IMR-90 (cell line): ENCODE results near the gene SLITRK5. TPM values are rescaled to one million over a fixed set of nuclear protein-coding genes. Genes with fewer than 3 reads are reported as not detected.

Source experiments
- ATAC-seq: fragments of 200-7000 bp; cut with Tn5 transposase; 2 replicates; pipeline ENCODE4 v1.9.1; 2020; ENCODE audit warnings: low read depth, mild to moderate bottlenecking, moderate library complexity
- BruUV-seq: library from RNA; stranded (reverse); fragments of 400-500 nt; replicated peaks from 2 replicates; lab custom pipeline; 2021; lab: Mats Ljungman, UMichigan
- CTCF ChIA-PET: fragments of 300-600 bp; formaldehyde crosslinking; extraction: SDS; loops from one replicate; lab custom pipeline; 2021; ENCODE audit warnings: antibody characterized with exemption; lab: Yijun Ruan, JAX
- POLR2A ChIA-PET: fragments of 300-600 bp; sonication (Branson Sonifier 250); formaldehyde crosslinking; loops from one replicate; lab custom pipeline; 2022; ENCODE audit warnings: antibody characterized with exemption; ENCODE audit not compliant: unreplicated experiment; lab: Charles Lee
- DNase-seq: peaks from one replicate; pipeline ENCODE4 v3.0.0; 2013
- H2AFZ ChIP-seq: replicated peaks from 2 replicates; pipeline ENCODE3; 2013; ENCODE audit warnings: low read length, mild to moderate bottlenecking; ENCODE audit not compliant: poor library complexity
- H2AK5ac ChIP-seq: 2 replicates; pipeline ENCODE4 v1.6.1; 2013; ENCODE audit warnings: low read depth, low read length, inconsistent platforms
- H2AK9ac ChIP-seq: replicated peaks from 2 replicates; pipeline ENCODE3; 2013; ENCODE audit warnings: mild to moderate bottlenecking, low read depth, low read length, moderate library complexity; ENCODE audit not compliant: poor library complexity
- H2BK120ac ChIP-seq: 2 replicates; pipeline ENCODE4 v1.6.1; 2013; ENCODE audit warnings: low read depth, low read length, inconsistent platforms
- H2BK15ac ChIP-seq: 3 replicates; pipeline ENCODE4 v1.6.1; 2013; ENCODE audit warnings: low read depth, low read length, inconsistent platforms
- H2BK20ac ChIP-seq: 2 replicates; pipeline ENCODE4 v1.6.1; 2013; ENCODE audit warnings: low read depth, mild to moderate bottlenecking, inconsistent platforms, low read length, moderate library complexity
- H2BK5ac ChIP-seq: 2 replicates; pipeline ENCODE4 v1.6.1; 2013; ENCODE audit warnings: mild to moderate bottlenecking, low read depth, low read length, inconsistent platforms; ENCODE audit not compliant: poor library complexity, severe bottlenecking
- H3K14ac ChIP-seq: replicated peaks from 2 replicates; pipeline ENCODE4 v1.6.1; 2013; ENCODE audit warnings: low read depth, low read length, inconsistent platforms
- H3K18ac ChIP-seq: 2 replicates; pipeline ENCODE4 v1.6.1; 2013; ENCODE audit warnings: low read depth, low read length, control low read depth
- H3K23ac ChIP-seq: 2 replicates; pipeline ENCODE4 v1.6.1; 2013; ENCODE audit warnings: low read depth, low read length, inconsistent platforms
- H3K27ac ChIP-seq: 2 replicates; pipeline ENCODE4 v1.5.1; 2013; ENCODE audit warnings: mild to moderate bottlenecking, control low read depth, low read length; ENCODE audit not compliant: insufficient read depth
- H3K27me3 ChIP-seq: 2 replicates; pipeline ENCODE4 v1.6.1; 2013; ENCODE audit warnings: low read length; ENCODE audit not compliant: control insufficient read depth, insufficient read depth
- H3K36me3 ChIP-seq: 2 replicates; pipeline ENCODE4 v1.6.1; 2013; ENCODE audit warnings: low read length, mixed read lengths; ENCODE audit not compliant: control insufficient read depth, insufficient read depth
- H3K4ac ChIP-seq: 2 replicates; pipeline ENCODE4 v1.6.1; 2013; ENCODE audit warnings: low read depth, low read length, inconsistent platforms
- H3K4me1 ChIP-seq: 2 replicates; pipeline ENCODE4 v1.6.1; 2013; ENCODE audit warnings: low read length, mixed read lengths; ENCODE audit not compliant: control insufficient read depth, insufficient read depth
- H3K4me2 ChIP-seq: 2 replicates; pipeline ENCODE4 v1.6.1; 2013; ENCODE audit warnings: low read depth, mild to moderate bottlenecking, control low read depth, low read length, moderate library complexity
- H3K4me3 ChIP-seq: 2 replicates; pipeline ENCODE4 v1.5.1; 2013; ENCODE audit warnings: low read depth, mild to moderate bottlenecking, control low read depth, low read length, moderate library complexity; ENCODE audit not compliant: insufficient read depth
- H3K56ac ChIP-seq: 2 replicates; pipeline ENCODE4 v1.6.1; 2013; ENCODE audit warnings: low read length, inconsistent platforms; ENCODE audit not compliant: insufficient read depth; ENCODE audit errors: extremely low read depth
- H3K79me1 ChIP-seq, 2 experiments: 2 replicates each; pipeline ENCODE4 v1.6.1; 2013; ENCODE audit warnings: low read length in 2 of 2, inconsistent platforms in 1 of 2, low read depth in 1 of 2
- H3K9ac ChIP-seq: 2 replicates; pipeline ENCODE4 v1.6.1; 2013; ENCODE audit warnings: low read depth, low read length, control low read depth
- H3K9me1 ChIP-seq: 2 replicates; pipeline ENCODE4 v1.6.1; 2013; ENCODE audit warnings: low read length, inconsistent platforms; ENCODE audit not compliant: insufficient read depth
- H3K9me3 ChIP-seq: 2 replicates; pipeline ENCODE4 v1.6.1; 2013; ENCODE audit warnings: low read length; ENCODE audit not compliant: control insufficient read depth, insufficient read depth
- H4K20me1 ChIP-seq: 2 replicates; pipeline ENCODE4 v1.6.1; 2013; ENCODE audit warnings: low read length, inconsistent platforms; ENCODE audit not compliant: insufficient read depth
- H4K5ac ChIP-seq: 2 replicates; pipeline ENCODE4 v1.6.1; 2013; ENCODE audit warnings: mild to moderate bottlenecking, low read depth, low read length, control low read depth
- H4K8ac ChIP-seq, 2 experiments: 2 replicates each; pipeline ENCODE4 v1.6.1; 2013; ENCODE audit warnings: low read depth in 2 of 2, low read length in 2 of 2, control low read depth in 1 of 2, inconsistent platforms in 1 of 2
- H4K91ac ChIP-seq: 2 replicates; pipeline ENCODE4 v1.6.1; 2013; ENCODE audit warnings: low read depth, low read length, inconsistent platforms; ENCODE audit not compliant: insufficient read depth
- MXI1 ChIP-seq: IDR thresholded peaks from 2 replicates; pipeline ENCODE4 v1.6.1; 2012; ENCODE audit warnings: low read depth, mild to moderate bottlenecking, low read length, moderate library complexity, borderline replicate concordance
- RCOR1 ChIP-seq: IDR thresholded peaks from 2 replicates; pipeline ENCODE4 v1.6.1; 2012; ENCODE audit warnings: mild to moderate bottlenecking, low read length, improper control_type of control experiment; ENCODE audit not compliant: insufficient replicate concordance
- RFX5 ChIP-seq: IDR thresholded peaks from 2 replicates; pipeline ENCODE4 v1.8.0; 2012; ENCODE audit warnings: low read depth, mild to moderate bottlenecking, low read length, moderate library complexity
- WGBS, 2 experiments: methylation state at CpG; one replicate each; pipeline versions ENCODE4 v1.1.5 to v1.1.7; 2013; ENCODE audit warnings: missing lambda C conversion rate in 2 of 2; ENCODE audit not compliant: insufficient read length in 1 of 2; ENCODE audit errors: extremely low coverage in 2 of 2; 5-methylcytosine and 5-hydroxymethylcytosine counted together
- dilution Hi-C: fragments of 300-500 bp; cut with HindIII; formaldehyde crosslinking; loops from one replicate; pipeline ENCODE4 v1.14.3; 2018; ENCODE audit warnings: low sequenced_read_pairs; ENCODE audit not compliant: unreplicated experiment
- in situ Hi-C: fragments of 300-500 bp; cut with MboI; formaldehyde crosslinking; loops from 3 replicates; pipeline ENCODE4 v1.14.3; 2019; ENCODE audit warnings: low sequenced_read_pairs, inconsistent platforms, mixed read lengths
- intact Hi-C: fragments of 100-400 bp; cut with micrococcal nuclease; formaldehyde crosslinking; loops from 2 replicates; pipeline ENCODE4 v1.10.0; 2022
- polyA plus RNA-seq, 3 experiments: library from polyadenylated mRNA; depleted of rRNA; stranded (reverse); fragments of >200 nt; gene quantifications; 2 replicates each; pipeline ENCODE4 v1.2.3, GENCODE V29; 2012; ENCODE audit warnings: low replicate concordance in 1 of 3
- total RNA-seq: library from RNA; depleted of rRNA; stranded (reverse); fragments of >200 nt; gene quantifications from 2 replicates; pipeline ENCODE4 v1.2.3, GENCODE V29; 2012

The SLITRK5 gene
- total and polyA plus RNA-seq, 2 of the 4 experiments (the other 2 are of a cell fraction) = under 0.01 to 0.03 TPM

DNA sequence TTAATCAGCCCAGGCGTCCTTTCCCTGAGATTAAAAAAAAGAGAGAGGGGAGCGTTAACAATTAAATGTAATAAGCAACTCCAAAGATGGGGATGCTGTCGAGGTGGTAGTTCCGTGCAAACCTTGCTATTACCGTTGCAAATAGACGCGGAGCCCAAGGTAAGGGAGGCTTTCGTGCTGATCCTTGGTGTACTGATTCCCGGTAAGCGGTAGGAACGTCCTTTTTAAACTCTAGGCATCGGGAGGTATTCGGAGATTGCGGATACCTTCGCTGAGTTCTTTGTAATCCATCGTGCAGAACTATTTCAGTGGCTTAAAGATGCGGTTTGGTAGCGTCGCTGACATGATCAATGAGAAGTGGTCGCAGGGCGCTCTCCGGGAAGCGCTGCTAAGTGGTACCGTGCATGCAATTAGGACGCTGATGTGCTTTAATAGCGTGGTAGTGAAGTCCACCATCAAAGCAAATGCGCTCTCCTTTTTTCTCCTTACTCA lies 3.1 kb downstream of the SLITRK5 start:
- Histone ChIP-seq H4K5ac (no peak overlapping the region), H3K4ac (no peak overlapping the region), H2BK120ac (no peak overlapping the region), H4K91ac (no peak overlapping the region), H4K20me1 (no peaks in the 10 kb centered on the region), H3K9me3 (no peaks in the 10 kb centered on the region), H3K9ac (no peak overlapping the region), H3K4me1 (no peaks in the 10 kb centered on the region), H2AK9ac (peak overlapping the region; percentile 65), H3K4me2 (no peak overlapping the region), H2BK20ac (no peak overlapping the region), H2AFZ (no peak overlapping the region), H3K27ac (no peak overlapping the region), H3K23ac (no peak overlapping the region), H3K36me3 (no peaks in the 10 kb centered on the region), H3K56ac (no peak overlapping the region), H3K18ac (no peak overlapping the region), H3K9me1 (no peaks in the 10 kb centered on the region), H4K8ac (no peak overlapping the region), H2BK5ac (no peak overlapping the region), H3K4me3 (no peak overlapping the region), H3K27me3 (peaks cover 25% of the 10 kb centered on the region), H3K79me1 (no peaks in the 10 kb centered on the region), H2AK5ac (no peak overlapping the region), H3K14ac (no peak overlapping the region), H2BK15ac (no peak overlapping the region)
- in situ Hi-C loops = no loop called here
- 13% methylated on average over 6 of the region's 27 CpGs; no CpG with 5 or more reads in 1 of the 2 experiments for WGBS, 2 experiments
- TF ChIP-seq RFX5 = no peak
- no peak for TF ChIP-seq RCOR1
- TF ChIP-seq MXI1 = no peak
- ChIA-PET CTCF (no interaction called here), POLR2A (no interaction called here)
- BruUV-seq = no TSS peak
- intact Hi-C loops = loop anchor here (10.0 kb wide), 1 partner anchor 399 kb away; no protein-coding TSS in a partner anchor
- ATAC-seq (no peak), DNase-seq (no peak)
- dilution Hi-C loops = no loop called here
